SK-N-SH (cell line): ENCODE data around the gene MEAK7. TPM values are rescaled to one million over a fixed set of nuclear protein-coding genes. Genes with fewer than 3 reads are reported as not detected.

Experiments
- CTCF ChIA-PET: fragments of 300-600, 350-600 bp; formaldehyde crosslinking; extraction: SDS; loops from one replicate; lab custom pipeline; 2021; lab: Yijun Ruan, JAX
- POLR2A ChIA-PET: fragments of 350-600 bp; sonication (Branson Sonifier 250); formaldehyde crosslinking; extraction: SDS; loops from one replicate; lab custom pipeline; 2020; ENCODE audit warnings: antibody characterized with exemption, inconsistent platforms; lab: Yijun Ruan, JAX
- DNase-seq: peaks from one replicate; pipeline ENCODE4 v3.0.0; 2012
- H2AFZ ChIP-seq: fragments of 200-600 bp; sonication (generic); 2 replicates; pipeline ENCODE4 v1.8.1; 2016; ENCODE audit warnings: antibody characterized with exemption, mild to moderate bottlenecking, low read depth
- H3F3A ChIP-seq: fragments of 200-600 bp; sonication (generic); replicated peaks from 2 replicates; pipeline ENCODE3; 2016; ENCODE audit warnings: antibody characterized with exemption, mild to moderate bottlenecking; ENCODE audit not compliant: insufficient read depth
- H3K27ac ChIP-seq, 2 experiments: fragments of 200-500 bp in 1 of 2; fragments of 200-600 bp in 1 of 2; sonication (Bioruptor generic) in 1 of 2; sonication (generic), shearing (Covaris generic) in 1 of 2; 2 replicates each; pipeline versions ENCODE4 v1.5.1 to v1.6.1; 2014 to 2016; ENCODE audit warnings: low read depth in 2 of 2, inconsistent platforms in 1 of 2, low read length in 1 of 2, mild to moderate bottlenecking in 1 of 2, mixed read lengths in 1 of 2
- H3K27me3 ChIP-seq: fragments of 200-600 bp; sonication (generic), shearing (Covaris generic); 2 replicates; pipeline ENCODE4 v1.6.1; 2016; ENCODE audit warnings: mixed run types; ENCODE audit not compliant: insufficient read depth
- H3K36me3 ChIP-seq, 2 experiments: fragments of 200-500 bp in 1 of 2; fragments of 200-600 bp in 1 of 2; sonication (Bioruptor generic) in 1 of 2; sonication (generic) in 1 of 2; replicated peaks in 1 of 2; 2 replicates each; pipeline versions ENCODE3 to v1.5.1; 2014 to 2016; ENCODE audit warnings: low read length in 1 of 2, mild to moderate bottlenecking in 1 of 2; ENCODE audit not compliant: insufficient read depth in 2 of 2, control insufficient read depth in 1 of 2
- H3K4me1 ChIP-seq, 2 experiments: fragments of 200-500 bp in 1 of 2; fragments of 200-600 bp in 1 of 2; sonication (Bioruptor generic) in 1 of 2; sonication (generic), shearing (Covaris generic) in 1 of 2; 2 replicates each; pipeline versions ENCODE4 v1.5.1 to v1.6.1; 2014 to 2016; ENCODE audit warnings: low read depth in 1 of 2, low read length in 1 of 2, mixed run types in 1 of 2; ENCODE audit not compliant: insufficient read depth in 2 of 2, control insufficient read depth in 1 of 2
- H3K4me2 ChIP-seq: fragments of 200-600 bp; sonication (generic), shearing (Covaris generic); 2 replicates; pipeline ENCODE4 v1.6.1; 2017; ENCODE audit warnings: mixed run types
- H3K4me3 ChIP-seq, 2 experiments: fragments of 200-500 bp in 1 of 2; fragments of 200-600 bp in 1 of 2; sonication (Bioruptor generic) in 1 of 2; sonication (generic), shearing (Covaris generic) in 1 of 2; 2 replicates each; pipeline versions ENCODE4 v1.5.1 to v1.8.1; 2014 to 2016; ENCODE audit warnings: low read depth in 2 of 2, inconsistent platforms in 1 of 2, low read length in 1 of 2, mild to moderate bottlenecking in 1 of 2, mixed read lengths in 1 of 2, moderate library complexity in 1 of 2
- H3K79me2 ChIP-seq: fragments of 200-600 bp; sonication (generic); 2 replicates; pipeline ENCODE4 v1.8.1; 2017; ENCODE audit warnings: mild to moderate bottlenecking; ENCODE audit not compliant: insufficient read depth
- H3K9ac ChIP-seq: fragments of 200-600 bp; sonication (generic); 2 replicates; pipeline ENCODE4 v1.6.1; 2017; ENCODE audit warnings: mixed run types
- H3K9me2 ChIP-seq: fragments of 200-600 bp; sonication (generic); 2 replicates; pipeline ENCODE4 v1.6.1; 2017; ENCODE audit warnings: mixed run types
- H3K9me3 ChIP-seq: fragments of 200-600 bp; sonication (generic); 2 replicates; pipeline ENCODE4 v1.6.1; 2017; ENCODE audit warnings: mixed run types, mild to moderate bottlenecking, moderate library complexity
- H4K20me1 ChIP-seq: fragments of 200-600 bp; sonication (generic); 2 replicates; pipeline ENCODE4 v1.6.1; 2017; ENCODE audit warnings: mild to moderate bottlenecking, mixed run types; ENCODE audit not compliant: insufficient read depth
- CHD2 ChIP-seq: fragments of 150-350 bp; IDR thresholded peaks from 2 replicates; pipeline ENCODE4 v1.6.1; 2018; ENCODE audit warnings: low read length; ENCODE audit not compliant: partially characterized antibody
- EP300 ChIP-seq, 2 experiments: IDR thresholded peaks; 2 replicates each; pipeline versions ENCODE4 v1.4.0 to v1.6.1; 2012; ENCODE audit warnings: borderline replicate concordance in 1 of 2, low read depth in 1 of 2, low read length in 1 of 2
- EZH2phosphoT487 ChIP-seq: fragments of 200-600 bp; sonication (generic); IDR thresholded peaks from 2 replicates; pipeline ENCODE4 v1.6.1; 2017; ENCODE audit warnings: low read depth, mixed run types, mild to moderate bottlenecking, antibody characterized with exemption, moderate library complexity, borderline replicate concordance
- FOSL2 ChIP-seq: IDR thresholded peaks from 2 replicates; pipeline ENCODE4 v1.4.0; 2012; ENCODE audit warnings: low read depth, mild to moderate bottlenecking, moderate library complexity, borderline replicate concordance
- JUND ChIP-seq: IDR thresholded peaks from 2 replicates; pipeline ENCODE4 v1.4.0; 2012
- MXI1 ChIP-seq: IDR thresholded peaks from 2 replicates; pipeline ENCODE4 v1.6.1; 2012; ENCODE audit warnings: mild to moderate bottlenecking, low read depth, low read length, improper control_type of control experiment
- NRF1 ChIP-seq: IDR thresholded peaks from 2 replicates; pipeline ENCODE4 v1.6.1; 2012; ENCODE audit warnings: low read depth, mild to moderate bottlenecking, low read length
- POLR2AphosphoS5 ChIP-seq: IDR thresholded peaks from 2 replicates; pipeline ENCODE4 v1.6.1; 2012; ENCODE audit warnings: low read depth, low read length
- RFX5 ChIP-seq: IDR thresholded peaks from 2 replicates; pipeline ENCODE4 v1.6.1; 2012; ENCODE audit warnings: mild to moderate bottlenecking, improper control_type of control experiment, low read length
- SIN3A ChIP-seq: IDR thresholded peaks from 2 replicates; pipeline ENCODE4 v1.6.1; 2012; ENCODE audit warnings: low read depth, mild to moderate bottlenecking, low read length, moderate library complexity, borderline replicate concordance
- TCF12 ChIP-seq: IDR thresholded peaks from 2 replicates; pipeline ENCODE4 v1.4.0; 2012
- WGBS: methylation state at CpG from one replicate; pipeline ENCODE4 v1.1.6; 2017; ENCODE audit warnings: low lambda C conversion rate; 5-methylcytosine and 5-hydroxymethylcytosine counted together
- polyA plus RNA-seq, 3 experiments: library from polyadenylated mRNA; depleted of rRNA; stranded (reverse); fragments of >200 nt; gene quantifications; 2 replicates each; pipeline ENCODE4 v1.2.3, GENCODE V29; 2012
- TF ChIP-seq, protein P1 (sequence below): IDR thresholded peaks from 2 replicates; pipeline ENCODE4 v1.4.0; 2012; ENCODE audit warnings: low read depth, borderline replicate concordance
- TF ChIP-seq, protein P2 (sequence below): IDR thresholded peaks from 2 replicates; pipeline ENCODE4 v1.4.0; 2012; ENCODE audit warnings: low read depth
- TF ChIP-seq, protein P3 (sequence below): fragments of 200-600 bp; sonication (generic); IDR thresholded peaks from 2 replicates; pipeline ENCODE4 v1.6.1; 2017; ENCODE audit warnings: antibody characterized with exemption, mild to moderate bottlenecking, moderate library complexity
- TF ChIP-seq, protein P4 (sequence below): IDR thresholded peaks from 2 replicates; pipeline ENCODE4; 2012

MEAK7 gene
- polyA plus RNA-seq, 1 of the 3 experiments (the other 2 are of a cell fraction): 11.9 TPM

DNA sequence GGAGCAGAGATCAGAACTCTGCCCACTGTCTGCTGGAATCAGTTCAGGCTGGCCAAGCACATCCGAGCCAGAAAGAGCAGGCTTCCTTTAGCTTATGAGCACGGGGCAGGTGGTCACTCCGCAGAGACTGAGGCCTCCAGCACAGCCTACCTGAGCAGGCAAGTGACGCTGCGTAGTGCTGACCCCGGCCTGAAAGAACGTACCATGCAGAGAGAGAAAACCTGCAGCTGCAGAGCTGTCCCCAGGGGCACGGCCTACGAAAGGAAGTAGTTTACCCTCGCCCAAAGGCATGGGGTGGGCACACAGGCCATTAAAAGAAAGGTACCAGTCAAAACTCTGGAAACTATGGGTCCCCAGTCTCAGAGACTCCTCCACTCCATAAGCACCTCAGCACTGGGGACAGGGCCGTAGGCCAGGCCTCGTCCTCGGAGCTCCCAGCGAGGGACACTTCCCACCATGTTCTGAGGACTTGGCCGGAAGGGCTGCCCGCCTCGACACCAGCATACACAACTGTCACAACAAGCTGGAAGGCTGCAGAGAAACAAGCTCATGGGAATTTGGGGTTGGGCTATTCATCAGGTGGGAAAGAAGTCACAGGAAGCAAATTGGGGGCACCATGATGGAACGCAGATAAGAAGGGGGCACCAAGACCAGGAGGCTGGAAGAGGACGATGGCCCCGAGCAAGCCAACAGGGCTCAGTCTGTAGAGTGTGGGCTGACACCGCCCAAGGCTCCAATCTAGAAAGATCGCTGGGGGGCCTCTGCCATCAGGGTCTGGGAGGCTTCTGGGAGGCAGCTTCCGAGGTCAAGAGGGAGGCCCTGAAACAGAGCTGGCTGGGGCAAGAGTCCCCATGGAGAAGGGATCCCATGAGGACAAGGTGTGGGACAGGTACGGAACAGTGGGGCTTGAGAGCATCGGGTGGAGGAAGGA is 21.2 kb downstream of the MEAK7 start (continued):
- TF ChIP-seq, protein P1, sequence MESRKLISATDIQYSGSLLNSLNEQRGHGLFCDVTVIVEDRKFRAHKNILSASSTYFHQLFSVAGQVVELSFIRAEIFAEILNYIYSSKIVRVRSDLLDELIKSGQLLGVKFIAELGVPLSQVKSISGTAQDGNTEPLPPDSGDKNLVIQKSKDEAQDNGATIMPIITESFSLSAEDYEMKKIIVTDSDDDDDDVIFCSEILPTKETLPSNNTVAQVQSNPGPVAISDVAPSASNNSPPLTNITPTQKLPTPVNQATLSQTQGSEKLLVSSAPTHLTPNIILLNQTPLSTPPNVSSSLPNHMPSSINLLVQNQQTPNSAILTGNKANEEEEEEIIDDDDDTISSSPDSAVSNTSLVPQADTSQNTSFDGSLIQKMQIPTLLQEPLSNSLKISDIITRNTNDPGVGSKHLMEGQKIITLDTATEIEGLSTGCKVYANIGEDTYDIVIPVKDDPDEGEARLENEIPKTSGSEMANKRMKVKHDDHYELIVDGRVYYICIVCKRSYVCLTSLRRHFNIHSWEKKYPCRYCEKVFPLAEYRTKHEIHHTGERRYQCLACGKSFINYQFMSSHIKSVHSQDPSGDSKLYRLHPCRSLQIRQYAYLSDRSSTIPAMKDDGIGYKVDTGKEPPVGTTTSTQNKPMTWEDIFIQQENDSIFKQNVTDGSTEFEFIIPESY: no peak

DNA sequence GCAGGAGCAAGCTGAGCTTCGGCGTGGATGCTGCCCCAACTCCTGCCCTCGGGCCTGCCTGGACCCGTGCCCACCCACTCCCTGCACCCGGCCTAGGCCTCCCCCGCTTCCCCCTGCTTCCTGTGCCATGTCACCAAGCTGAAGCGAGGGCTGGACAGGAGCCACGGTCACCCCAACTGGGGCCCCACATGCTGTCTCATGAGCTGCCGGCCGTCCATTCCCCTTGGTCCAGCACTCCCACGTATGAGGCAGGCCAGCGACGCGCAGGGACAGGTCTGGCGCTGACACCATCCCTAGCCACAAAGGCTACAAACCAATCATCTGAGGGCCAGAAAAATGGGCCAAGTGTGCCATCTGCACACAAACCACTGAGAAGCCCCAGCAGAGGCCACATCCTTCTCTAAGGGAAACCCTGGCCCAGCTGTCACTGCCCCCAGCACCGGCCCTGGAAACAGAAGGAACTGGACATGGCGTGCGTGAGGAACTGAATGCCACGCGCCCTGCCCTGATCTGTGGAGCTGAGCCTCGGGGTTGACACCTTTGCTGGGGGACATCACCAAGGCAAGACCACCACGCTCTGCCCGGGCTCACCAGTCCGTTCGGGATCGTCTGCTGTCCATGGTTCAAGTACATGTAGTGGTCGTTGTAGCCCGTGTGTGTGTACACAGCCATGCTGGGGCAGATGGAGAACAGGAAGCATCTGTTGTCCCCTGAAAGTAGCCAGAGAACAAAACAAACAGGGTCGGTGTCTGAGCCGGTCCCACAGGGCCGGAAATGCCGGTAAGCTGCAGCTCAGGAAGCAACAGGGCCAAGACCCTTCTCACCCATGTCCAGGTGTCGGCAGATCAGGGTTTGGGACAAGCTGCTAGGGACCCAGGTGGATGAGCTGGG is 22.2 kb downstream of the MEAK7 start:
- DNase-seq: peak; percentile 66
- Histone ChIP-seq H3F3A (peaks cover 15% of the 10 kb centered on the region), H3K4me2 (no peak overlapping the region), H2AFZ (no peak overlapping the region), H3K9ac (no peak overlapping the region), H3K4me1 (no peaks in the 10 kb centered on the region; a peak in 1 of 4 replicates), H3K9me3 (no peaks in the 10 kb centered on the region), H3K27ac (no peak overlapping the region), H3K79me2 (no peaks in the 10 kb centered on the region; the same call in 1 of the 2 replicates), H3K27me3 (no peaks in the 10 kb centered on the region), H3K36me3 (peaks cover 22 to 36% of the 10 kb centered on the region in 2 experiments), H4K20me1 (peaks cover 4% of the 10 kb centered on the region; the same call in 1 of the 2 replicates), H3K4me3 (no peak overlapping the region), H3K9me2 (no peaks in the 10 kb centered on the region)
- CTCF ChIA-PET: interaction anchor here (0.8 to 4.7 kb wide), 12 partner anchors 12 to 525 kb away, joined by 3 to 67 read pairs (median 4); partner anchors contain the start of gene TAF1C
- TF ChIP-seq CHD2 (no peak), RFX5 (no peak)
- POLR2A ChIA-PET: no interaction called here
- WGBS: 92% methylated on average over 26 of the region's 33 CpGs

DNA sequence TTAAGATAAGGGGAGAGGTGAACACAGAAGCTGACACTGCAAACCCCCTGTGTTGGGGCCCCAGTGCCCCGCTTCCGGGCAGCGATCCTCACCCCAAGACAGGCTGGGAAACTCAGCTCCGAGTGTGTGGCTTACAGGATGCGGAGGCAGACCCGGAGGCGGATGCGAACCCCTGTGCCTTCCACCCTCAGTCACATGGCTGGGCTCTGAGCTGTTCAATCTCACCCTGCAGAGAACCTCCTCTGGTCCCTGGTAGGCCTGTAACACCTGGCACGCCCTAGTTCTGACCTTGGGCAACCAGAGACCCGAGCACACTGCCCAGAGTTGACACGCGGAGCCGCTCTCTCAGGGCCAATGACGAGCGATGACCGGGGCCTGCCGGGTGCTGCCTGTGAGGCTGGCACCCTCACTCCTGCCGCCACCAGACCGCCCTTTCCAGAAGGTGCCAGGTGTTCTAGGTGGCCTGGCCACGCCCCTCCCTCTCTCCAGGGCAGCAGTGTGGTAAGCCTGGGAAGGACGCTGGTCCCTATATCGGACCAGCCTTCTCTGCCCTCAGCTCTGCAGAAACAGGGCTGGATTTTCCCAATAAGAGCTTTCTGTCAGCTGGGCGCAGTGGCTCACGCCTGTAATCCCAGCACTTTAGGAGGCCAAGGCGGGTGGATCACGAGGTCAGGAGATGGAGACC is 23.3 kb downstream of the MEAK7 start:
- no peak overlapping the region for H3K4me2 ChIP-seq
- 91% methylated on average over 14 of the region's 26 CpGs for WGBS
- CTCF ChIA-PET: interaction anchor here (0.8 to 4.7 kb wide), 4 partner anchors 30 to 306 kb away, joined by 3 to 67 read pairs (median 6); no protein-coding TSS in a partner anchor
- TF ChIP-seq SIN3A (no peak), JUND (no peak), POLR2AphosphoS5 (no peak), TCF12 (no peak), FOSL2 (no peak), NRF1 (no peak), EZH2phosphoT487 (no peak), MXI1 (no peak), CHD2 (no peak), EP300 (IDR thresholded peaks at IDR 0.05; ENCODE audit: borderline replicate concordance in 1 of 2, low read depth in 1 of 2, low read length in 1 of 2) (no peak)
- TF ChIP-seq, protein P2, sequence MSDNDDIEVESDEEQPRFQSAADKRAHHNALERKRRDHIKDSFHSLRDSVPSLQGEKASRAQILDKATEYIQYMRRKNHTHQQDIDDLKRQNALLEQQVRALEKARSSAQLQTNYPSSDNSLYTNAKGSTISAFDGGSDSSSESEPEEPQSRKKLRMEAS: no peak
- TF ChIP-seq, protein P3, sequence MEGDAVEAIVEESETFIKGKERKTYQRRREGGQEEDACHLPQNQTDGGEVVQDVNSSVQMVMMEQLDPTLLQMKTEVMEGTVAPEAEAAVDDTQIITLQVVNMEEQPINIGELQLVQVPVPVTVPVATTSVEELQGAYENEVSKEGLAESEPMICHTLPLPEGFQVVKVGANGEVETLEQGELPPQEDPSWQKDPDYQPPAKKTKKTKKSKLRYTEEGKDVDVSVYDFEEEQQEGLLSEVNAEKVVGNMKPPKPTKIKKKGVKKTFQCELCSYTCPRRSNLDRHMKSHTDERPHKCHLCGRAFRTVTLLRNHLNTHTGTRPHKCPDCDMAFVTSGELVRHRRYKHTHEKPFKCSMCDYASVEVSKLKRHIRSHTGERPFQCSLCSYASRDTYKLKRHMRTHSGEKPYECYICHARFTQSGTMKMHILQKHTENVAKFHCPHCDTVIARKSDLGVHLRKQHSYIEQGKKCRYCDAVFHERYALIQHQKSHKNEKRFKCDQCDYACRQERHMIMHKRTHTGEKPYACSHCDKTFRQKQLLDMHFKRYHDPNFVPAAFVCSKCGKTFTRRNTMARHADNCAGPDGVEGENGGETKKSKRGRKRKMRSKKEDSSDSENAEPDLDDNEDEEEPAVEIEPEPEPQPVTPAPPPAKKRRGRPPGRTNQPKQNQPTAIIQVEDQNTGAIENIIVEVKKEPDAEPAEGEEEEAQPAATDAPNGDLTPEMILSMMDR: no peak
- TF ChIP-seq, protein P4, sequence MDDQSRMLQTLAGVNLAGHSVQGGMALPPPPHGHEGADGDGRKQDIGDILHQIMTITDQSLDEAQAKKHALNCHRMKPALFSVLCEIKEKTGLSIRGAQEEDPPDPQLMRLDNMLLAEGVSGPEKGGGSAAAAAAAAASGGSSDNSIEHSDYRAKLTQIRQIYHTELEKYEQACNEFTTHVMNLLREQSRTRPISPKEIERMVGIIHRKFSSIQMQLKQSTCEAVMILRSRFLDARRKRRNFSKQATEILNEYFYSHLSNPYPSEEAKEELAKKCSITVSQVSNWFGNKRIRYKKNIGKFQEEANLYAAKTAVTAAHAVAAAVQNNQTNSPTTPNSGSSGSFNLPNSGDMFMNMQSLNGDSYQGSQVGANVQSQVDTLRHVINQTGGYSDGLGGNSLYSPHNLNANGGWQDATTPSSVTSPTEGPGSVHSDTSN: no peak

More for the DNA sequence above, 23.3 kb downstream of the MEAK7 start:
- H3K4me3 ChIP-seq: no peak overlapping the region
- H3K27ac ChIP-seq: no peak overlapping the region
- no peaks in the 10 kb centered on the region; the same call in 1 of the 2 replicates for H3K79me2 ChIP-seq
- H3K4me1 ChIP-seq: no peaks in the 10 kb centered on the region; a peak in 1 of 4 replicates
- DNase-seq: no peak
- peaks cover 4% of the 10 kb centered on the region; the same call in 1 of the 2 replicates for H4K20me1 ChIP-seq
- H3K9ac ChIP-seq: no peak overlapping the region
- H2AFZ ChIP-seq: no peak overlapping the region
- peaks cover 15% of the 10 kb centered on the region for H3F3A ChIP-seq
- no peaks in the 10 kb centered on the region for H3K27me3 ChIP-seq
- H3K9me2 ChIP-seq: no peaks in the 10 kb centered on the region
- peaks cover 18 to 26% of the 10 kb centered on the region in 2 experiments for H3K36me3 ChIP-seq
- POLR2A ChIA-PET: no interaction called here
- no peaks in the 10 kb centered on the region for H3K9me3 ChIP-seq
